GM19463 (cell line): ENCODE measurements around the gene GRAMD1B.

Experiments
- ATAC-seq: cut with Tn5 transposase; IDR thresholded peaks from one replicate; pipeline ENCODE4 v1.9.1; 2021; ENCODE audit warnings: mild to moderate bottlenecking, moderate library complexity; ENCODE audit not compliant: unreplicated experiment

Gene GRAMD1B

GRCh38 chr11:123429913-123430720, at the start of gene GRAMD1B:
GRAMD1B (plus strand) TSS chr11:123430269; CDS start chr11:123430793, 524 bp downstream.
- peak; percentile 43 for ATAC-seq

- no peak for ATAC-seq
These were observed 48.9 kb upstream of the GRAMD1B start for GRCh38 chr11:123381149-123381548.

GRCh38 chr11:123381817-123382554, 48.1 kb upstream of the GRAMD1B start:
- peak; percentile 81 for ATAC-seq

GRCh38 chr11:123382555-123383074, 47.5 kb upstream of the GRAMD1B start:
- ATAC-seq: no peak

GRCh38 chr11:123384116-123384515, 46.0 kb upstream of the GRAMD1B start:
- no peak for ATAC-seq

GRCh38 chr11:123386796-123387510, 43.1 kb upstream of the GRAMD1B start:
- no peak for ATAC-seq

- ATAC-seq: no peak
These were observed 41.4 kb upstream of the GRAMD1B start for GRCh38 chr11:123388640-123389039.

GRCh38 chr11:123390146-123390545, 39.9 kb upstream of the GRAMD1B start:
- no peak for ATAC-seq

- ATAC-seq: no peak
These were observed 38.3 kb upstream of the GRAMD1B start for GRCh38 chr11:123391646-123392348.

GRCh38 chr11:123392431-123392830, 37.6 kb upstream of the GRAMD1B start:
- ATAC-seq: no peak

- ATAC-seq: no peak
These were observed 37.2 kb upstream of the GRAMD1B start for GRCh38 chr11:123392844-123393243.

- no peak for ATAC-seq
These were observed 36.6 kb upstream of the GRAMD1B start for GRCh38 chr11:123393312-123393927.

- ATAC-seq: no peak
These were observed 25.4 kb upstream of the GRAMD1B start for GRCh38 chr11:123404676-123405075.

GRCh38 chr11:123405123-123405592, 24.9 kb upstream of the GRAMD1B start:
- no peak for ATAC-seq

- peak; percentile 65 for ATAC-seq
These were observed 23.5 kb upstream of the GRAMD1B start for GRCh38 chr11:123406441-123407129.

GRCh38 chr11:123407130-123407995, 22.7 kb upstream of the GRAMD1B start:
- ATAC-seq: peak; percentile 43

- ATAC-seq: no peak
These were observed 22.0 kb upstream of the GRAMD1B start for GRCh38 chr11:123407996-123408597.
